ENCODE results near the gene GJB2.

GJB2 gene

GRCh38 chr13:20146381-20146780 lies 46.4 kb downstream of the GJB2 start:
- Mint-ChIP-seq H3K4me3 (no peak overlapping the region), H3K36me3 (no peaks in the 10 kb centered on the region), H3K27ac (no peak overlapping the region), H3K4me1 (no peaks in the 10 kb centered on the region), H3K9me3 (no peaks in the 10 kb centered on the region), H3K27me3 (peaks cover 80% of the 10 kb centered on the region)
- no peak for DNase-seq
- CTCF ChIA-PET: no interaction called here

GRCh38 chr13:20145521-20145920 lies 47.2 kb downstream of the GJB2 start:
- H3K36me3 Mint-ChIP-seq: no peaks in the 10 kb centered on the region
- H3K4me3 Mint-ChIP-seq: no peak overlapping the region
- no peaks in the 10 kb centered on the region for H3K9me3 Mint-ChIP-seq
- no peaks in the 10 kb centered on the region for H3K4me1 Mint-ChIP-seq
- peaks cover 77% of the 10 kb centered on the region for H3K27me3 Mint-ChIP-seq
- CTCF ChIA-PET: no interaction called here
- DNase-seq: no peak
- H3K27ac Mint-ChIP-seq: no peak overlapping the region

- H3K4me3 Mint-ChIP-seq: no peak overlapping the region
- DNase-seq: no peak
- no peaks in the 10 kb centered on the region for H3K4me1 Mint-ChIP-seq
- H3K27me3 Mint-ChIP-seq: peaks cover 76% of the 10 kb centered on the region
- H3K9me3 Mint-ChIP-seq: no peaks in the 10 kb centered on the region
- no peaks in the 10 kb centered on the region for H3K36me3 Mint-ChIP-seq
- no peak overlapping the region for H3K27ac Mint-ChIP-seq
- CTCF ChIA-PET: no interaction called here
Measured at GRCh38 chr13:20144141-20144850, 48.4 kb downstream of the GJB2 start.

- Mint-ChIP-seq H3K9me3 (no peaks in the 10 kb centered on the region), H3K36me3 (no peaks in the 10 kb centered on the region), H3K4me3 (no peak overlapping the region), H3K27ac (no peak overlapping the region), H3K4me1 (no peaks in the 10 kb centered on the region), H3K27me3 (peaks cover 66% of the 10 kb centered on the region)
- CTCF ChIA-PET: no interaction called here
- DNase-seq: no peak
Measured at GRCh38 chr13:20142927-20143480, 49.7 kb downstream of the GJB2 start.

GRCh38 chr13:20142023-20142926 lies 50.5 kb downstream of the GJB2 start:
- no peaks in the 10 kb centered on the region for H3K9me3 Mint-ChIP-seq
- H3K27ac Mint-ChIP-seq: no peak overlapping the region
- no peak for DNase-seq
- no peaks in the 10 kb centered on the region for H3K36me3 Mint-ChIP-seq
- no peaks in the 10 kb centered on the region for H3K4me1 Mint-ChIP-seq
- no peak overlapping the region for H3K4me3 Mint-ChIP-seq
- H3K27me3 Mint-ChIP-seq: peaks cover 69% of the 10 kb centered on the region
- CTCF ChIA-PET: interaction anchor here (1.3 kb wide), 1 partner anchor 17 kb away, joined by 3 read pairs; no protein-coding TSS in a partner anchor

- no peaks in the 10 kb centered on the region for H3K9me3 Mint-ChIP-seq
- DNase-seq: no peak
- H3K27ac Mint-ChIP-seq: no peak overlapping the region
- peaks cover 3% of the 10 kb centered on the region for H3K4me1 Mint-ChIP-seq
- no peak overlapping the region for H3K4me3 Mint-ChIP-seq
- CTCF ChIA-PET: interaction anchor here (0.5 to 1.4 kb wide), 3 partner anchors 16 to 784 kb away, joined by 3 to 4 read pairs (median 3); no protein-coding TSS in a partner anchor
- H3K27me3 Mint-ChIP-seq: peaks cover 71% of the 10 kb centered on the region
- H3K36me3 Mint-ChIP-seq: no peaks in the 10 kb centered on the region
Measured at GRCh38 chr13:20141238-20142022, 51.3 kb downstream of the GJB2 start.

- CTCF ChIA-PET: interaction anchor here (1.3 to 1.4 kb wide), 2 partner anchors 15 to 42 kb away, joined by 3 to 4 read pairs; no protein-coding TSS in a partner anchor
Measured at GRCh38 chr13:20140487-20140886, 52.3 kb downstream of the GJB2 start.

GRCh38 chr13:20137875-20138274 lies 54.9 kb downstream of the GJB2 start:
- CTCF ChIA-PET: interaction anchor here (0.5 to 1.7 kb wide), 4 partner anchors 10 to 99 kb away, joined by 3 to 9 read pairs (median 4); no protein-coding TSS in a partner anchor
- H3K27me3 Mint-ChIP-seq: peaks cover 48% of the 10 kb centered on the region

More at GRCh38 chr13:20140487-20140886, 52.3 kb downstream of the GJB2 start:
- Mint-ChIP-seq H3K4me3 (no peak overlapping the region), H3K27me3 (peaks cover 64% of the 10 kb centered on the region), H3K27ac (no peak overlapping the region), H3K4me1 (peaks cover 4% of the 10 kb centered on the region), H3K9me3 (no peaks in the 10 kb centered on the region), H3K36me3 (no peaks in the 10 kb centered on the region)
- DNase-seq: no peak

More at GRCh38 chr13:20137875-20138274, 54.9 kb downstream of the GJB2 start:
- no peak overlapping the region for H3K27ac Mint-ChIP-seq
- H3K4me3 Mint-ChIP-seq: no peak overlapping the region
- H3K9me3 Mint-ChIP-seq: no peaks in the 10 kb centered on the region
- H3K4me1 Mint-ChIP-seq: peaks cover 4% of the 10 kb centered on the region
- H3K36me3 Mint-ChIP-seq: no peaks in the 10 kb centered on the region
- no peak for DNase-seq
